ENCODE results near the gene TNKS2.

Gene TNKS2

DNA sequence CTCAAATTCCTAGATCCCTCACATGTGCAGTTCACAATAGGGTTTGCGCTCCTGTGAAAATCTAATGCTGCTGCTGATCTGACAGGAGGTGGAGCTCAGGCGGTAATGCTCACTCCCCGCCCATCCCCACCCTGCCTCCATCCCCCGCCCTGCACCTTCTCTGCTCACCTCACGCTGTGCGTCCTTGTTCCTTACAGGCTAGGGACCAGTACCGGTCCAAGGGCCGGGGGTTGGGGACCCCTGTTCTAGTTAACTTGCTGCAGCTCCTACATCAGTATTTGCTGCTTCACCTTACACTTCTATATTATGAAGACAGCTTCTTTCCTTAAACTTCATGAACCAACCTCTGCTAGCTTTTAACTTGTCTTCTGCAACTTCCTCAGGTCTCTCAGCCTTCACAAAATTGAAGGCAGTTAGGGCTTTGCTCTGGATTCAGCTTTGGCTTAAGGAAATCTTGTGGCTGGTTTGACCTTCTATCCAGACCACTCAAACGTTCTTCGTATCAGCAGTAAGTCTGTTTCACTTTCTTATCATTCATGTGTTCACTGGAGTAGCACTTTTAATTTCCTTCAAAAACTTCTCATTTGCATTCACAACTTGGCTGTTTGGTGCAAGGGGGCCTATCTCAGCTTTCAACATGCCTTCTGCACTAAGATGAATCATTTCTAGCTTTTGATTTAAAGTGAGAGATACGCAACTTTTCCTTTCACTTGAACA lies 1.7 kb upstream of the TNKS2 start:
- H4K20me1 ChIP-seq (ENCODE audit: low read depth, low read length) = peaks cover 16% of the 10 kb centered on the region
- H3K27ac ChIP-seq (ENCODE audit: low read depth, low read length) = peak overlapping the region; percentile 84
- peak overlapping the region; percentile 77 for H3K4me3 ChIP-seq (ENCODE audit: insufficient read depth, low read length, poor library complexity, severe bottlenecking)
- peak overlapping the region; percentile 84 for H3K9ac ChIP-seq (ENCODE audit: low read length)
- TF ChIP-seq EZH2phosphoT487 (conservative IDR thresholded peaks at IDR 0.05; ENCODE audit: low read length) = no peak
- H3K9me3 ChIP-seq (ENCODE audit: insufficient read depth, low read length) = no peaks in the 10 kb centered on the region
- H3F3A ChIP-seq (ENCODE audit: insufficient read depth) = peaks cover 23% of the 10 kb centered on the region
- peaks cover 37% of the 10 kb centered on the region for H3K79me2 ChIP-seq (ENCODE audit: insufficient read depth, low read length)
- H3K4me2 ChIP-seq (ENCODE audit: low read depth, low read length, poor library complexity, severe bottlenecking) = peak overlapping the region; percentile 99
- no peaks in the 10 kb centered on the region for H3K27me3 ChIP-seq (ENCODE audit: low read length)
- no peaks in the 10 kb centered on the region for H3K36me3 ChIP-seq (ENCODE audit: low read length)
- no peaks in the 10 kb centered on the region for H3K9me2 ChIP-seq (replicated peaks; ENCODE audit: insufficient read depth, low read length)
- H2AFZ ChIP-seq (ENCODE audit: low read depth, low read length, severe bottlenecking) = peak overlapping the region; percentile 61

GRCh38 chr10:91797048-91797690 lies 1.1 kb upstream of the TNKS2 start:
- Histone ChIP-seq H3K27ac (ENCODE audit: low read depth, low read length) (peak overlapping the region; percentile 84), H4K20me1 (ENCODE audit: low read depth, low read length) (peaks cover 21% of the 10 kb centered on the region), H3K9ac (ENCODE audit: low read length) (peak overlapping the region; percentile 84), H3F3A (ENCODE audit: insufficient read depth) (peaks cover 23% of the 10 kb centered on the region), H3K4me2 (ENCODE audit: low read depth, low read length, poor library complexity, severe bottlenecking) (peak overlapping the region; percentile 99), H3K9me3 (ENCODE audit: insufficient read depth, low read length) (no peaks in the 10 kb centered on the region), H2AFZ (ENCODE audit: low read depth, low read length, severe bottlenecking) (peak overlapping the region; percentile 61), H3K9me2 (replicated peaks; ENCODE audit: insufficient read depth, low read length) (no peaks in the 10 kb centered on the region), H3K36me3 (ENCODE audit: low read length) (no peaks in the 10 kb centered on the region; the same call in 1 of the 2 replicates), H3K4me3 (ENCODE audit: insufficient read depth, low read length, poor library complexity, severe bottlenecking) (peak overlapping the region; percentile 77), H3K79me2 (ENCODE audit: insufficient read depth, low read length) (peaks cover 43% of the 10 kb centered on the region), H3K27me3 (ENCODE audit: low read length) (no peaks in the 10 kb centered on the region)
- no peak for TF ChIP-seq EZH2phosphoT487 (conservative IDR thresholded peaks at IDR 0.05; ENCODE audit: low read length)
- TF ChIP-seq, protein P1, sequence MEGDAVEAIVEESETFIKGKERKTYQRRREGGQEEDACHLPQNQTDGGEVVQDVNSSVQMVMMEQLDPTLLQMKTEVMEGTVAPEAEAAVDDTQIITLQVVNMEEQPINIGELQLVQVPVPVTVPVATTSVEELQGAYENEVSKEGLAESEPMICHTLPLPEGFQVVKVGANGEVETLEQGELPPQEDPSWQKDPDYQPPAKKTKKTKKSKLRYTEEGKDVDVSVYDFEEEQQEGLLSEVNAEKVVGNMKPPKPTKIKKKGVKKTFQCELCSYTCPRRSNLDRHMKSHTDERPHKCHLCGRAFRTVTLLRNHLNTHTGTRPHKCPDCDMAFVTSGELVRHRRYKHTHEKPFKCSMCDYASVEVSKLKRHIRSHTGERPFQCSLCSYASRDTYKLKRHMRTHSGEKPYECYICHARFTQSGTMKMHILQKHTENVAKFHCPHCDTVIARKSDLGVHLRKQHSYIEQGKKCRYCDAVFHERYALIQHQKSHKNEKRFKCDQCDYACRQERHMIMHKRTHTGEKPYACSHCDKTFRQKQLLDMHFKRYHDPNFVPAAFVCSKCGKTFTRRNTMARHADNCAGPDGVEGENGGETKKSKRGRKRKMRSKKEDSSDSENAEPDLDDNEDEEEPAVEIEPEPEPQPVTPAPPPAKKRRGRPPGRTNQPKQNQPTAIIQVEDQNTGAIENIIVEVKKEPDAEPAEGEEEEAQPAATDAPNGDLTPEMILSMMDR (IDR thresholded peaks at IDR 0.05; ENCODE audit: insufficient read depth, low read length, poor library complexity, severe bottlenecking) = no peak

GRCh38 chr10:91798649-91799611 lies 704 bp downstream of the TNKS2 start:
- H3K27ac ChIP-seq (ENCODE audit: low read depth, low read length) = peak overlapping the region; percentile 84
- no peaks in the 10 kb centered on the region; the same call in 1 of the 2 replicates for H3K36me3 ChIP-seq (ENCODE audit: low read length)
- H3K9me2 ChIP-seq (replicated peaks; ENCODE audit: insufficient read depth, low read length) = no peaks in the 10 kb centered on the region
- H3K27me3 ChIP-seq (ENCODE audit: low read length) = no peaks in the 10 kb centered on the region
- H2AFZ ChIP-seq (ENCODE audit: low read depth, low read length, severe bottlenecking) = peak overlapping the region; percentile 30
- peaks cover 61% of the 10 kb centered on the region for H3K79me2 ChIP-seq (ENCODE audit: insufficient read depth, low read length)
- H3F3A ChIP-seq (ENCODE audit: insufficient read depth) = peaks cover 23% of the 10 kb centered on the region
- peak overlapping the region; percentile 77 for H3K4me3 ChIP-seq (ENCODE audit: insufficient read depth, low read length, poor library complexity, severe bottlenecking)
- TF ChIP-seq, protein P1 (IDR thresholded peaks at IDR 0.05; ENCODE audit: insufficient read depth, low read length, poor library complexity, severe bottlenecking) = no peak
- TF ChIP-seq EZH2phosphoT487 (conservative IDR thresholded peaks at IDR 0.05; ENCODE audit: low read length) = no peak
- peaks cover 27% of the 10 kb centered on the region for H4K20me1 ChIP-seq (ENCODE audit: low read depth, low read length)
- peak overlapping the region; percentile 99 for H3K4me2 ChIP-seq (ENCODE audit: low read depth, low read length, poor library complexity, severe bottlenecking)
- H3K9me3 ChIP-seq (ENCODE audit: insufficient read depth, low read length) = no peaks in the 10 kb centered on the region
- peak overlapping the region; percentile 84 for H3K9ac ChIP-seq (ENCODE audit: low read length)

Measured in SU-DHL-6 (cell line).